GM12878 (cell line): Measurements from ENCODE around the gene EFNA4. TPM values are rescaled to one million over a fixed set of nuclear protein-coding genes. Genes with fewer than 3 reads are reported as not detected.

Experiments used
- BMI1 ChIP-seq: fragments of 450-650 bp; IDR thresholded peaks from 2 replicates; pipeline ENCODE4 v1.6.1; 2016; ENCODE audit warnings: mild to moderate bottlenecking, moderate library complexity, borderline replicate concordance
- CTCF ChIP-seq, 3 experiments: IDR thresholded peaks in 2 of 3; conservative IDR thresholded peaks in 1 of 3; 2 replicates each; pipeline ENCODE4 v1.5.1; 2011; ENCODE audit warnings: low read depth in 3 of 3, low read length in 3 of 3, mild to moderate bottlenecking in 3 of 3, control low read depth in 2 of 3, moderate library complexity in 2 of 3, inconsistent platforms in 1 of 3, mixed read lengths in 1 of 3; ENCODE audit not compliant: control insufficient read depth in 2 of 3, insufficient read depth in 1 of 3; ENCODE audit errors: extremely low read depth in 1 of 3
- E4F1 ChIP-seq: fragments of 450-650 bp; IDR thresholded peaks from 2 replicates; pipeline ENCODE4 v1.6.1; 2018; ENCODE audit warnings: borderline replicate concordance, mild to moderate bottlenecking; ENCODE audit not compliant: partially characterized antibody
- ETV6 ChIP-seq, 2 experiments: fragments of 450-650 bp in 1 of 2; IDR thresholded peaks in 1 of 2; conservative IDR thresholded peaks in 1 of 2; 2 replicates each; pipeline ENCODE4 v1.6.1; 2014; ENCODE audit warnings: antibody characterized with exemption in 1 of 2, borderline replicate concordance in 1 of 2, low read depth in 1 of 2, mild to moderate bottlenecking in 1 of 2, moderate library complexity in 1 of 2
- JUND ChIP-seq: IDR thresholded peaks from 2 replicates; pipeline ENCODE4 v1.6.1; 2012; ENCODE audit warnings: low read depth, mild to moderate bottlenecking, low read length, improper control_type of control experiment, moderate library complexity
- MEF2B ChIP-seq: fragments of 450-650 bp; IDR thresholded peaks from 2 replicates; pipeline ENCODE4 v1.6.1; 2018; ENCODE audit warnings: mild to moderate bottlenecking, moderate library complexity; ENCODE audit not compliant: partially characterized antibody, poor library complexity, severe bottlenecking
- SMARCA5 ChIP-seq: fragments of 450-650 bp; IDR thresholded peaks from 2 replicates; pipeline ENCODE4 v1.6.1; 2017; ENCODE audit warnings: mild to moderate bottlenecking
- SREBF1 ChIP-seq: IDR thresholded peaks from 2 replicates; pipeline ENCODE4 v1.6.1; 2012; ENCODE audit warnings: mild to moderate bottlenecking, low read length
- TCF3 ChIP-seq: IDR thresholded peaks from 2 replicates; pipeline ENCODE4 v1.6.1; 2012; ENCODE audit warnings: low read depth, mild to moderate bottlenecking, low read length, borderline replicate concordance; ENCODE audit not compliant: insufficient read depth
- ZNF274 ChIP-seq: IDR thresholded peaks from one replicate; pipeline ENCODE4 v1.8.0; 2011; ENCODE audit not compliant: insufficient read length, insufficient read depth
- polyA plus RNA-seq, 11 experiments: library from polyadenylated mRNA; depleted of rRNA in 4 of 11; unstranded in 6 of 11; stranded (reverse) in 5 of 11; fragments of >200 nt; fragmentation: Nextera tagmentation in 4 of 11; fragmentation: Illumina TruSeq in 1 of 11; extraction: Ambion mirVana in 4 of 11; extraction: Trizol in 1 of 11; gene quantifications; 1 replicate in 1 of 11; 2 replicates in 10 of 11; pipeline versions ENCODE4 v1.2.1 to v1.2.3, GENCODE V29; 2011 to 2016; ENCODE audit warnings: inconsistent platforms in 2 of 11, missing spikeins in 2 of 11, low read depth in 1 of 11
- total RNA-seq, 4 experiments: library from RNA; depleted of rRNA in 3 of 4; stranded (reverse); fragments of >200 nt in 3 of 4; fragmentation: Illumina TruSeq in 1 of 4; extraction: Trizol in 1 of 4; gene quantifications; 2 replicates each; pipeline versions ENCODE4 v1.2.1 to v1.2.3, GENCODE V29; 2013 to 2021

The EFNA4 gene
- total and polyA plus RNA-seq, 10 of the 15 experiments (the other 5 are each of a cell fraction or from before 2014, with no cell fraction given): 0.52 to 14.1 (median 4.8) TPM

GRCh38 chr1:155042789-155043188 is 20.8 kb upstream of the EFNA4 start (continued):
- TF ChIP-seq CTCF (IDR thresholded peaks at IDR 0.05 in 2 of 3, conservative IDR thresholded peaks at IDR 0.05 in 1 of 3; ENCODE audit: control insufficient read depth in 2 of 3, extremely low read depth in 1 of 3, insufficient read depth in 1 of 3, low read depth in 3 of 3, low read length in 3 of 3) (no peak), TCF3 (no peak), JUND (no peak), ZNF274 (no peak), MEF2B (no peak), ETV6 (conservative IDR thresholded peaks at IDR 0.05 in 1 of 2, IDR thresholded peaks at IDR 0.05 in 1 of 2; ENCODE audit: borderline replicate concordance in 1 of 2, low read depth in 1 of 2) (no peak), SREBF1 (no peak), E4F1 (no peak), BMI1 (no peak), SMARCA5 (no peak)
